GM19238 (cell line): ENCODE data around the gene PARD3B.

Experiments
- DNase-seq: peaks from one replicate; pipeline ENCODE4 v3.0.0; 2011; ENCODE audit warnings: low spot score; ENCODE audit not compliant: insufficient read length

PARD3B gene

GRCh38 chr2:205333351-205333750 is 788.1 kb downstream of the PARD3B start:
- no peak for DNase-seq

GRCh38 chr2:205337274-205337673 is 792.0 kb downstream of the PARD3B start:
- DNase-seq: no peak

- no peak for DNase-seq
Observed at GRCh38 chr2:205338156-205338555, 792.9 kb downstream of the PARD3B start.

DNA sequence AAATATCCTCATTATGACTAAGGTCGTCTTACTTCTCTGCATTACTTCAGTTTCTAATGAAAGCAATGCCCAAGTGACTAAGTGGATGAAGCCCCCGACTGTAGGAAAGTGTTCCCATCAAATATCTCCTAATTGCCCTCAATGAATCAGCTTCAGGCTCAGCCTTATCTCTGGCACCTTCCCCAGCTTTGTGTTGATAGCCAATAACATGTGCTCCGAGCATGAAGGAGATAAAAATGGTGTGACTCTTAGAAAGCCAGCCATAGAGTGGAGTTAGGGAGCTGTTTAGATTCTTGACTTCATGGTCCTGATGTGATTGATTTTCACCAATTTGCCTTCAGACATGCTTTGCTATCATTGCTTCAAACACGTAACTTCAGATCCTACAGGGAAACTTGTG is 797.8 kb downstream of the PARD3B start:
- DNase-seq: no peak

GRCh38 chr2:205346649-205347048 is 801.4 kb downstream of the PARD3B start:
- DNase-seq: no peak

- DNase-seq: no peak
Observed at GRCh38 chr2:205347899-205348298, 802.6 kb downstream of the PARD3B start.

GRCh38 chr2:205352094-205352493 is 806.8 kb downstream of the PARD3B start:
- DNase-seq: no peak

GRCh38 chr2:205352593-205352992 is 807.3 kb downstream of the PARD3B start:
- no peak for DNase-seq

DNA sequence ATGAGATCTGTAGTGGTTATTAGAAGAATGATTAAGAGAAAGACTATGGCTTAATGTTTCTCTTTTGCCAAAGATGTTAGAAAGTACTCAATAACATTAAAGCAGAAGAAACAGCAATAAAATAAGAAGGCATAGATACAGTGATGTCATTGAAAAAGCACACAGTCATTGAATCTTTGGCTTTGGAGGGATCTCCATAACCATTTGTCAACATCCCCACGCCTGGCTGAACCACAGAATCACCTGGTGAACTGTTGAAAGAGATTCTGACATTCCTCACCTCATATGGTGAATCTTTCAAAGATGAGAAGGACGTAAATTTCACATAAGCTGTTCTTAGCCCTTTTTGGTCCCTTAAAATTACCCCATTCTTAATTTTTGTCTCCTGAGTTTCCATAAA is 812.5 kb downstream of the PARD3B start:
- no peak for DNase-seq

GRCh38 chr2:205358351-205358815 is 813.1 kb downstream of the PARD3B start:
- no peak for DNase-seq

- no peak for DNase-seq
Observed at GRCh38 chr2:205361272-205361671, 816.0 kb downstream of the PARD3B start.

DNA sequence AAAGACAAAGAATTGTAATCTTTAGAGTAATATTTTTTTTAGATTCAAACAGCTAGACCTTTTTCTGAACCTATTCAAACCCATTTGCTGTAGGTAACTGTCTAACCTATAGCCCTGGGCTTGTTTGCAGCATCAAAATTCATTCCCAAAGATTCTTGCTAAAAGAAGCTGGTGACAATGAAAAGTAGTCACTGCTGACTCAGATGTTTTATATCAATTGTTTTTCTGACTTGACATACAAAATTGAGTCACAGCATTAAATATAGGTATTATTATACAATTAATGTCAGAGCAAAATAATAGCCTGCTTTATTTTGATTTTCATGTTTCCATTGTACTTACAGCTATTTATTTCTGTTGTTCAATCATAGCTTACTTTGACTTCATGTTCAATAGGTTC is 816.7 kb downstream of the PARD3B start:
- DNase-seq: no peak

DNA sequence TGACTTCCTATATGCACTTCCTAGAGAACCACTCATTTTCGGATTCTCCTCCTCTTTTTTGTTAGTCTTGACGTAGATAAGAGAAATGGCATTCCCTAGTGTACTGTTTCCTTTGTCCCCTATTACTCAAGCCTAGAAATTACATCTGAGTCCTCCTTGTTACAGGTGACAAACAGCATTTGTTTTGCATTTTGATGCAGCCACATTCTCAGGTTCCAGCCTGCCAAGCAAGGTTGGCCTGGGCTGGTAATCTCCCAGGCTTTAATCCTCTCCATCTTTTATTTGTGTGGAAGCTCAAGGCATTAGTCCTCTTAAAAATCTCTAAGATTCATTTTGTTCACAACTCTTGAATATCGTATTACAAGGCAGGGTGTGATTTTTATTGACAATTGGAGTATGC is 819.0 kb downstream of the PARD3B start:
- DNase-seq: no peak

DNA sequence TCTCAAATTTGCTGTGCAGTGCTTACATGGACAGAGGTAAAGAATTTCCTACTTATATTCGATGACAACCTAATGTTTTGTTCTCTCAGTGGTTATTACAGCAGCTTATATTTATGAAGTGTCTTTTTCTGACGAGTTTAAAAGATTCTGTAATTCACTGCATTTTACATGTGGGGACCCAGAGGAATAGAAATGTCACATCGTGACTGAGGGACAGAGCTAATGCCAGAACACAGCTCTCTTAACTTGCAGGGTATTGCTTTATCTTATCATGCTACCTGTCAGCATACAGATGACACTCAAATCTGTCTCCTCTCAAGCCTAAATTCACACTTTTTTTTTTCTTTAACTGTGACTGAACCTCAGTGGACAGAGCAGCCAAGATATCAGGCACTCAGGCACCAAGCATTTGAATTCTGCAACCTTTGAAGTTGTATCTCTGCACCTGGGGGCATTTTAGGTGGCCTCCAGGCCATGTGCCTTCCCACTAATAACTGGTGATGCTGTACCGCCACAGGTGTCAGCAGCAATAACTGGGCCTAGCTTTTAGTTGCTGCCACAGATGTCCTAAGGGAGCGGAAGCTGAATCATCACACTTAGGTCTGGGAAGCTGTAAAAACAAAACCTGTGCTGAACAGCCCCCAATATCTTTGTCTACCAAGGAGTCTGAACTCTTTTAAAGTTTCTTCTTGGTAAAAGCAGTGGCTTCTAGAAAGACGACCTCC is 821.2 kb downstream of the PARD3B start:
- DNase-seq: no peak

GRCh38 chr2:205367331-205367935 is 822.2 kb downstream of the PARD3B start:
- DNase-seq: no peak

- no peak for DNase-seq
Observed at GRCh38 chr2:205369813-205370212, 824.5 kb downstream of the PARD3B start.

- DNase-seq: no peak
Observed at GRCh38 chr2:205370726-205371125, 825.5 kb downstream of the PARD3B start.

DNA sequence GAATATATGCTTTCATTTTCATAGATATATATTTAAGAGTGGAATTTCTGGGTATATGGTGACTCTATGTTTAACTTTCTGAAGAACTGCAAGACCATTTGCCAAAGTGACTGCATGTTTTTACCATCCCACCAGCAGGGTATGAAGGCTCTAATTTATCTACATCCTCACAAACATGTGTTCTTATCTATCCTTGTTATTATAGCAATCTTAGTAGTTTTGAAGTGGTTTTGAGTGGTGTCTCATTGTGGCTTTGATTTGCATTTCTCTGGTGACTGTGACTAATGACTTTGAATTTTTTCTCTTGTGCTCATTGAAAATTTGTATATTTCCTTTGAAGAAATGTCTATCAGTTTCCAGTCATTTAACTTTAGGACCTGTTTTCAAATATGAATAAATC is 826.9 kb downstream of the PARD3B start:
- no peak for DNase-seq

GRCh38 chr2:205375461-205376448 is 830.5 kb downstream of the PARD3B start:
- no peak for DNase-seq

- no peak for DNase-seq
Observed at GRCh38 chr2:205377324-205377723, 832.0 kb downstream of the PARD3B start.

- DNase-seq: no peak
Observed at GRCh38 chr2:205383601-205384000, 838.3 kb downstream of the PARD3B start.

DNA sequence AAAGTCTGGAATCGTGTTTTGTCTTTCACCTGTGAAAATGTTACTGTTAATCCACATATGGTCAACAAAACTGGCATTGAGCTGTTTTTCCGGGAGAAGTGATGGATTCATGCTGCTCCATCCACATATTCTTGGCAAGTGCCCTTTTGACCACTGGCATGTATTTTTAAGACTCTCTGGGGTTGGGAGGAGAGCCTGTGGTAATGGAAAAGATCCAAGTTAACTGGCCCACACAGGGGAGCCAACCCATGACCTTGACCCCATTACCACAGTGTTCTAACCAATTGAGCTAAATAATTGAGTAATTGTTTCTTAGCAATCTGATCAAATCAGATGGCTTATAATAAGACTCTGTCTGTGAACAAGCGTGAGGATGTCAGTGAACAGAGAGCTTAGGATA is 840.8 kb downstream of the PARD3B start:
- DNase-seq: no peak
